GM18909 (cell line): ENCODE measurements around the gene TPRN.

ENCODE experiments used
- ATAC-seq: cut with Tn5 transposase; IDR thresholded peaks from one replicate; pipeline ENCODE4 v1.9.1; 2021; ENCODE audit warnings: mild to moderate bottlenecking; ENCODE audit not compliant: unreplicated experiment, poor library complexity

TPRN gene

DNA sequence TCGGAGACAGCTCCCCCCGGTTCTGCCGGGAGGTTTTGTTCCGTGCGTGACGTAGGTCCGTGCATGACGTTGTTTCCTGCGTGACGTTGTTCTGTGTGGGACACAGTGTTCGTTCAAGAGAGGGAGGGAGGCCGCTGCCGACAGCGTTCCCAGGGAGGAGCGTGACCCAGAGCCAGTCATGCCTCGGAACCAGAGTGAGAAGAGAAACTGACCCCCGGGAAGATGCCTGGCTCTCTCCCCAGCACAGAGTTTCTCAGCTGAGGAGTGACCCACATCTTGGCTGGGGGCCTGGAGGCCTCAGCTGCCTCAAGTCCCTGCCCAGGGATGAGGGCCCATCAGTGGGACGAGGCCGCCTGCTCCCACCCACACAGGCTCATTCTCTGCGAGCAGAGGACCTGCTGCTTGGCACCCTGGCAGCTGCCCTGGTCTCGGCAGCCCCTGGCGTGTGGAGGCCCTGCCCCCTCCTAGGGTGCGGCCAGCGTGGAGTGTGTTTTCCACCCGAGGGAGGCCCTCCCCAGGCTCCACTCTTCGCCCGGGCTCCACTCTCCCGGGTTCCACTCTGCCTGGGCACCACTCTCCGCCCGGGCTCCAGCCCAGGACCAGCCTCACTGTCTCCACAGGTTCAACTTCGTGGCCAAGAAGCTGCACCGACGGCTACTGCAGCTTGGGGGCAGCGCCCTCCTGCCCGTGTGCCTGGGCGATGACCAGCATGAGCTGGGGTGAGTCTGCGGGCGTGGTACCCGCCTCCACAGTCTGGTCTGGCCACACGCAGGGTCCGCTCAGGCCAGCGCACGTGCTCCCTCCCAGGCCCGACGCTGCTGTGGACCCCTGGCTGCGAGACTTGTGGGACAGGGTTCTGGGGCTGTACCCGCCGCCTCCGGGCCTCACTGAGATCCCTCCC, 12.9 kb upstream of the TPRN start:
- no peak for ATAC-seq

GRCh38 chr9:137212520-137212919, 12.0 kb upstream of the TPRN start:
- no peak for ATAC-seq

- no peak for ATAC-seq
Measured at GRCh38 chr9:137211532-137211931, 11.0 kb upstream of the TPRN start.

- no peak for ATAC-seq
Measured at GRCh38 chr9:137206602-137207001, 6.1 kb upstream of the TPRN start.

DNA sequence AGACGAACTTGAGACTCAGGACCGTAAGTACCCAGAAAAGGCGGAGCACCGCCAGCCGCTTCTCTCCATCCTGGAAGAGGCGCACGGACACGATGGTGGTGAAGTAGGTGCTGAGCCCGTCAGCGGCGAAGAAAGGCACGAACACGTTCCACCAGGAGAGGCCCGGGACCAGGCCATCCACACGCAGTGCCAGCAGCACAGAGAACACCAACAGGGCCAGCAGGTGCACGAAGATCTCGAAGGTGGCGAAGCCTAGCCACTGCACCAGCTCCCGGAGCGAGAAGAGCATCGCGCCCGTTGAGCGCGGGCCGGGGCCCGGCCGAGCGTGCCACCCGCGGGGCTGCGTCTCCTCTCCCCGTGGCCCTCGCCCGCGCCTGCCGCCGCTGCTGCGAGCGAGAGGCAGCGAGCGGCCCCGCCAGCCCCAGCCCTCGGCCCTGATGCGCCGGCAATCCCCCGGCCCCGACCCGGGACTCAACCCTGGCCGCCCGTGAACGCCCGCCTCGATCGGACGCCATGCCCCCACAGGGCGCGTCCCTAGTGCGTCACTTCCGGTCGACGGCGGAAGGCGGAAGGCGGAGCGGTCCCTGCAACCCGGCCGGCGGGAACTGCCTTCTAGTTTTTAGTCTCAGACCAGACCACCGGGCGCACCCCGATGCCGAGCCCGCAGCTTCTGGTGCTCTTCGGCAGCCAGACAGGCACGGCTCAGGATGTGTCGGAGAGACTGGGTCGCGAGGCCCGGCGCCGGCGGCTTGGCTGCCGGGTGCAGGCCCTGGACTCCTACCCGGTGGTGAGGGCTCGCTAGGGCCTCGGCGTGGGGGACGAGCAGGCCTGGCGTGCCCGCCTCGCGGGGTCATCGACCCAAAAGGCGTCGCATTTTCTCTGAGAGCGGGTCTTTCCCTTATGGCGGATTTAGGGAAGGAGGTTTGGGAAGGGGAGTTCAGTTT, 4.9 kb upstream of the TPRN start, which contains the start of the genes NDOR1 and TMEM203:
TSS of gene NDOR1 (plus strand) at position 575 of the 944 bp plus-strand sequence. CDS start at position 653, 78 bp downstream.
TSS of gene TMEM203 (minus strand) at position 523 of the 944 bp plus-strand sequence. CDS start at position 289, 234 bp downstream.
- peak; percentile 51 for ATAC-seq

DNA sequence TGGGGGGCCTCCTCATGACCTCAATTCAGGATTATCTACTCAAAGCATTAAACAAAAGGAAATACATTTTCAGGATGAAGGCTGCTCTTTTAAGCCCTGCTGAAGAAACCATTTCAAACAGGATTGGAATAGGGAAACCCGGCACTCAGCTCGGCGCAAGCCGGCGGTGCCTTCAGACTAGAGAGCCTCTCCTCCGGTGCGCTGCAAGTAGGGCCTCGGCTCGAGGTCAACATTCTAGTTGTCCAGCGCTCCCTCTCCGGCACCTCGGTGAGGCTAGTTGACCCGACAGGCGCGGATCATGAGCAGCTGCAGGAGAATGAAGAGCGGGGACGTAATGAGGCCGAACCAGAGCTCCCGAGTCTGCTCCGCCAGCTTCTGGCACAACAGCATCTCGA, 4.2 kb upstream of the TPRN start:
- no peak for ATAC-seq

- ATAC-seq: no peak
Measured at GRCh38 chr9:137202966-137203365, 2.4 kb upstream of the TPRN start.

GRCh38 chr9:137201205-137201868, 796 bp upstream of the TPRN start:
- ATAC-seq: no peak

- ATAC-seq: no peak
Measured at GRCh38 chr9:137199411-137200121, 975 bp downstream of the TPRN start.

- no peak for ATAC-seq
Measured at GRCh38 chr9:137198902-137199283, 1.6 kb downstream of the TPRN start.

GRCh38 chr9:137198051-137198901, 2.3 kb downstream of the TPRN start:
- no peak for ATAC-seq

GRCh38 chr9:137195525-137196220, 4.9 kb downstream of the TPRN start:
- ATAC-seq: no peak

GRCh38 chr9:137194909-137195308, 5.6 kb downstream of the TPRN start:
- no peak for ATAC-seq

- no peak for ATAC-seq
Measured at GRCh38 chr9:137194388-137194787, 6.2 kb downstream of the TPRN start.

DNA sequence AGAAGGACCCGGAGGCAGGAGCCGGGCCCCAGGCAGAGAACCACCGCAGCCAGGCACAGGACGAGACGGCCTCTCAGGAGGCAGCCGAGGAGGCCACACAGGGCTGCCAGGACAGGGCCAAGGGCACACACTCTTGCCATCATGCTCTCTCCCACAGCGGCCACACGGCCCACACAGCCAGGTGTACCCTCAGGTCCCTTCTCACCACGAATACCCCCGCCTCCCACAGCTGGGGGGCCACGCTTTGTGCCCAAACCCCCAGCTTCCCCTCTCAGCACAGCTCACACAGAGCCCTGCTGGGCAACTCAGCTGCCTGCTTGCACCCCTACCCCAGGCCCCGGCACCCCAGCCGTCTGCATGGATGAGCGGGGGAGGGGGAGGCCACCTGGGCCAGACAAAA, 6.8 kb downstream of the TPRN start:
- ATAC-seq: no peak

- no peak for ATAC-seq
Measured at GRCh38 chr9:137192859-137193258, 7.7 kb downstream of the TPRN start.

DNA sequence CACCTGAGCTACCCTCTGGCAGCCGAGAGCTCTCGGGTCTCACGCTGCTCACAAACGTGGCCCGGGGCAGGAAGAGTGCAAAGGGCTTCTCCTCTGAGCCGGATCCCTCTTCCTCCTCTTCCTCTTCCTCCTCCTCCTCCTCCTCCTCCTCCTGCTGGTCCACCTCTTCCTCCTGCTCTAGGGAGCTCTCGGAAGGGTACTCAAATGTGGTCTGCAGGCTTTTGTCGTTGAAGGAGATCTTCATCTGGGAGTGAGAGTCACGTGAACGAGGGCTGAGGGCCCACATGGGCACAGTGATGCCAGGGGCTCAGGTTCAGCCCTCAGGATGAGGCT, 8.1 kb downstream of the TPRN start:
- ATAC-seq: no peak

GRCh38 chr9:137191691-137192447, 8.7 kb downstream of the TPRN start:
- ATAC-seq: no peak
